Keratinocyte (primary cell): ENCODE measurements around the gene DENND6A. TPM values are rescaled to one million over a fixed set of nuclear protein-coding genes. Genes with fewer than 3 reads are reported as not detected.

ENCODE experiments used
- DNase-seq: peaks from one replicate; pipeline ENCODE4 v3.0.0-alpha.2; 2011; ENCODE audit warnings: low read depth, missing footprints, low spot score
- FAIRE-seq: peaks from 2 replicates; lab custom pipeline; 2011; peaks lifted over from hg19 to GRCh38; lab: Jason Lieb, UNC
- H2AFZ ChIP-seq: 2 replicates; pipeline ENCODE4 v1.6.0; 2012; ENCODE audit warnings: low read length, control low read depth, inconsistent platforms; ENCODE audit not compliant: control insufficient read depth
- H3K27ac ChIP-seq: 2 replicates; pipeline ENCODE4 v1.5.1; 2011; ENCODE audit warnings: low read length; ENCODE audit not compliant: control insufficient read depth, insufficient read depth
- H3K27me3 ChIP-seq: 3 replicates; pipeline ENCODE4 v1.6.0; 2011; ENCODE audit warnings: low read length; ENCODE audit not compliant: control insufficient read depth, insufficient read depth; ENCODE audit errors: extremely low read depth
- H3K36me3 ChIP-seq, 2 experiments: 2 replicates in 1 of 2; 3 replicates in 1 of 2; pipeline ENCODE4 v1.5.1; 2011; ENCODE audit warnings: low read length in 2 of 2, mild to moderate bottlenecking in 1 of 2; ENCODE audit not compliant: control insufficient read depth in 2 of 2, insufficient read depth in 2 of 2; ENCODE audit errors: extremely low read depth in 1 of 2
- H3K4me1 ChIP-seq: 3 replicates; pipeline ENCODE4 v1.5.1; 2011; ENCODE audit warnings: low read length; ENCODE audit not compliant: control insufficient read depth, insufficient read depth; ENCODE audit errors: extremely low read depth
- H3K4me2 ChIP-seq: 3 replicates; pipeline ENCODE4 v1.6.0; 2011; ENCODE audit warnings: low read depth, low read length; ENCODE audit not compliant: control insufficient read depth, insufficient read depth; ENCODE audit errors: extremely low read depth
- H3K4me3 ChIP-seq, 3 experiments: fragments of 200-600 bp in 1 of 3; sonication (generic) in 1 of 3; 2 replicates in 2 of 3; 3 replicates in 1 of 3; pipeline ENCODE4 v1.5.1; 2011 to 2016; ENCODE audit warnings: low read length in 3 of 3, mild to moderate bottlenecking in 3 of 3, control low read depth in 2 of 3, inconsistent platforms in 1 of 3, low read depth in 1 of 3, mixed read lengths in 1 of 3, mixed run types in 1 of 3, moderate library complexity in 1 of 3; ENCODE audit not compliant: control insufficient read depth in 2 of 3, insufficient read depth in 2 of 3; ENCODE audit errors: extremely low read depth in 1 of 3
- H3K79me2 ChIP-seq: 2 replicates; pipeline ENCODE4 v1.6.0; 2012; ENCODE audit warnings: low read length; ENCODE audit not compliant: control insufficient read depth, insufficient read depth
- H3K9ac ChIP-seq: 3 replicates; pipeline ENCODE4 v1.6.0; 2011; ENCODE audit warnings: low read length; ENCODE audit not compliant: control insufficient read depth, insufficient read depth; ENCODE audit errors: extremely low read depth
- H3K9me1 ChIP-seq: 3 replicates; pipeline ENCODE4 v1.6.0; 2011; ENCODE audit warnings: low read length; ENCODE audit not compliant: control insufficient read depth, insufficient read depth; ENCODE audit errors: extremely low read depth
- H3K9me3 ChIP-seq: 2 replicates; pipeline ENCODE4 v1.5.1; 2012; ENCODE audit warnings: low read depth, low read length; ENCODE audit not compliant: control insufficient read depth
- H4K20me1 ChIP-seq: 3 replicates; pipeline ENCODE4 v1.6.0; 2011; ENCODE audit warnings: low read length; ENCODE audit not compliant: control insufficient read depth, insufficient read depth; ENCODE audit errors: extremely low read depth
- CTCF ChIP-seq, 3 experiments: IDR thresholded peaks in 1 of 3; conservative IDR thresholded peaks in 1 of 3; optimal IDR thresholded peaks in 1 of 3; 2 replicates in 2 of 3; 3 replicates in 1 of 3; pipeline versions ENCODE3 to v1.5.1; 2011; ENCODE audit warnings: low read length in 3 of 3, mild to moderate bottlenecking in 3 of 3, moderate library complexity in 2 of 3, control low read depth in 1 of 3, inconsistent platforms in 1 of 3; ENCODE audit not compliant: insufficient read depth in 2 of 3; ENCODE audit errors: extremely low read depth in 1 of 3
- EZH2 ChIP-seq: IDR thresholded peaks from one replicate; pipeline ENCODE4 v1.6.1; 2012; ENCODE audit warnings: inconsistent platforms, mild to moderate bottlenecking, low read length, moderate library complexity
- dilution Hi-C: fragments of 300-500 bp; cut with MboI; formaldehyde crosslinking; loops from one replicate; pipeline ENCODE4 v1.7.0; 2020; ENCODE audit warnings: low sequenced_read_pairs; ENCODE audit not compliant: extremely low pct_ligation_motif_present
- polyA minus RNA-seq, 3 experiments: library from RNA; depleted of rRNA, polyadenylated mRNA; stranded (reverse); fragments of >200 nt; gene quantifications; 1 replicate in 1 of 3; 2 replicates in 1 of 3; 3 replicates in 1 of 3; pipeline ENCODE4 v1.2.3, GENCODE V29; 2011
- polyA plus RNA-seq, 5 experiments: library from polyadenylated mRNA; depleted of rRNA in 3 of 5; stranded (reverse) in 3 of 5; stranded (forward) in 1 of 5; unstranded in 1 of 5; fragments of >200 nt; gene quantifications; 1 replicate in 1 of 5; 2 replicates in 3 of 5; 3 replicates in 1 of 5; pipeline versions ENCODE4 v1.2.1 to v1.2.3, GENCODE V29; 2011 to 2012; ENCODE audit warnings: missing spikeins in 2 of 5, low read depth in 1 of 5, low replicate concordance in 1 of 5

DENND6A gene
- polyA plus RNA-seq, result 13.8 to 22.8 TPM (median 21.6 TPM) in 3 replicates
- polyA plus RNA-seq (2011; ENCODE audit: low read depth), result 5.8 TPM
- 7.9 and 14.8 TPM in 2 replicates for polyA plus RNA-seq (2011; cell fraction: cytosol; rRNA removed)
- polyA plus RNA-seq (2011; cell fraction: nucleus; rRNA removed), result 17.2 and 18.8 TPM in 2 replicates
- 15.7 and 17.1 TPM in 2 replicates for polyA plus RNA-seq (2012; ENCODE audit: low replicate concordance)
- polyA minus RNA-seq, result 19.8 to 39.0 TPM (median 23.3 TPM) in 3 replicates
- polyA minus RNA-seq (2011; cell fraction: cytosol; rRNA and poly(A)+ RNA removed), result 9.2 TPM
- polyA minus RNA-seq (2011; cell fraction: nucleus; rRNA and poly(A)+ RNA removed), result 14.2 and 36.1 TPM in 2 replicates

GRCh38 chr3:57692396-57693147, at the start of gene DENND6A:
Gene DENND6A, minus strand, starts transcription at chr3:57693077. Its CDS starts 59 bp downstream, at chr3:57693018.
- Histone ChIP-seq H3K79me2 (peaks cover 45% of the 10 kb centered on the region), H2AFZ (peak within 1 kb of the TSS; percentile 50), H3K27me3 (no peaks in the 10 kb centered on the region), H4K20me1 (no peaks in the 10 kb centered on the region), H3K4me1 (peaks cover 41% of the 10 kb centered on the region), H3K36me3 (no peaks in the 10 kb centered on the region), H3K9me3 (no peaks in the 10 kb centered on the region), H3K27ac (peak within 1 kb of the TSS; percentile 94), H3K9me1 (no peaks in the 10 kb centered on the region), H3K9ac (peak within 1 kb of the TSS; percentile 92), H3K4me3 (peak within 1 kb of the TSS; percentile 56 to 95 (median 79)), H3K4me2 (peak within 1 kb of the TSS; percentile 83)
- no peak for TF ChIP-seq CTCF (optimal IDR thresholded peaks at IDR 0.05 in 1 of 3, IDR thresholded peaks at IDR 0.05 in 1 of 3, conservative IDR thresholded peaks at IDR 0.05 in 1 of 3; ENCODE audit: extremely low read depth in 1 of 3, insufficient read depth in 2 of 3, low read length in 3 of 3)
- TF ChIP-seq EZH2, result no peak
- dilution Hi-C loops, result no loop called here
- DNase-seq (peak; percentile 54), FAIRE-seq (no peak)

GRCh38 chr3:57740027-57740426, 47.1 kb upstream of the DENND6A start:
- Histone ChIP-seq H3K9me1 (no peaks in the 10 kb centered on the region), H3K9me3 (no peaks in the 10 kb centered on the region), H3K4me3 (no peak overlapping the region), H3K4me2 (no peak overlapping the region), H2AFZ (no peak overlapping the region), H3K36me3 (no peaks in the 10 kb centered on the region), H3K27me3 (no peaks in the 10 kb centered on the region), H4K20me1 (no peaks in the 10 kb centered on the region), H3K9ac (no peak overlapping the region), H3K27ac (no peak overlapping the region), H3K4me1 (peaks cover 5% of the 10 kb centered on the region), H3K79me2 (no peaks in the 10 kb centered on the region)
- no peak for FAIRE-seq
- no peak for DNase-seq
- dilution Hi-C loops, result no loop called here
- no peak for TF ChIP-seq EZH2
- TF ChIP-seq CTCF (optimal IDR thresholded peaks at IDR 0.05 in 1 of 3, IDR thresholded peaks at IDR 0.05 in 1 of 3, conservative IDR thresholded peaks at IDR 0.05 in 1 of 3; ENCODE audit: extremely low read depth in 1 of 3, insufficient read depth in 2 of 3, low read length in 3 of 3), result no peak
